Measurements from ENCODE around the gene WWOX.

DNA sequence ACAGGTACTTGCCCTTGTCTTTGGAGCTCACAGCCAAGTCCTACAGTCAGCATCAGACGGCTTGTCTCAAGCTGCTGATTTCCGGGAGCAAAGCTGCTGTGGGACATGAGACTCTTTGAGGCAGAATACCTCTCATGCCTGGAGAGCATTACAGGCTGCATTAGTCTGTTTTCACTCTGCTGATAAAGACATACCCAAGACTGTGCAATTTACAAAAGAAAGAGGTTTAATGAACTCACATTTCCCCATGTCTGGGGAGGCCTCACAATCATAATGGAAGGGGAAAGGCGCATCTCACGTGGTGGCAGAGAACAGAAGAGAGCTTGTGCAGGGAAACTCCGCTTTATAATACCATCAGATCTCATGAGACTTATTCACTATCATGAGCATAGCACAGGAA is 661.2 kb downstream of the WWOX start:
- TF ChIP-seq EZH2 (IDR thresholded peaks at IDR 0.05; ENCODE audit: borderline replicate concordance, low read depth, low read length, severe bottlenecking), result no peak
- TF ChIP-seq JUN (IDR thresholded peaks at IDR 0.05; ENCODE audit: borderline replicate concordance, insufficient read depth, insufficient read length, low read depth), result no peak
